ENCODE results near the gene TRMU.
"Not testable (repeated sequence)": the region's sequence is repeated elsewhere in the genome, so short reads cannot be mapped to it uniquely, and the experiment has no call there.

Gene TRMU

GRCh38 chr22:46379066-46379930 is 43.8 kb downstream of the TRMU start:
- in situ Hi-C loops (cut with MboI; ENCODE audit: low sequenced_read_pairs): no loop called here

- in situ Hi-C loops (cut with MboI; ENCODE audit: low sequenced_read_pairs): no loop called here
Observed at GRCh38 chr22:46380069-46380468, 44.6 kb downstream of the TRMU start.

- in situ Hi-C loops (cut with MboI; ENCODE audit: low sequenced_read_pairs): no loop called here
Observed at GRCh38 chr22:46380581-46380980, 45.1 kb downstream of the TRMU start.

GRCh38 chr22:46381142-46381541 is 45.6 kb downstream of the TRMU start:
- in situ Hi-C loops (cut with MboI; ENCODE audit: low sequenced_read_pairs): no loop called here

DNA sequence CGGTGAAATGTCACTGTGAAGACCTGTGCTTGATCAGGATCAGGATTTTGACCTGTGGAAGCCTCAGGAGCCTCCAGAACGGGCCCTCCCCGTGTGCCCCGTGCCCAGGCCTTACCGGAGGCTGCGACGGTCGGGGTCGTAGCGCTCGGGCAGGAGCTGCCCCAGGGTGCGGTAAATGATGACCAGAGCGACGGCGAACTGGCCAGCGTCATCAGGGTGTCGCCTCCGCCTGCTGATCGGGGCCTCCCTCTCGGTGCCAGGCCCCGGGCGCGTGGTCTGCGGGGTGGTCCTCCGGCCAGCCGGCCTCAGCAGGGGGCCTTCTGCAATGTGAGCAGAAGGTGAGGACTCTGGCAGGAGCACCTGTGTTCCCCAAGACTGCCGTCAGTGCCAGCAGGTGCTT is 46.2 kb downstream of the TRMU start:
- in situ Hi-C loops (cut with MboI; ENCODE audit: low sequenced_read_pairs): no loop called here

DNA sequence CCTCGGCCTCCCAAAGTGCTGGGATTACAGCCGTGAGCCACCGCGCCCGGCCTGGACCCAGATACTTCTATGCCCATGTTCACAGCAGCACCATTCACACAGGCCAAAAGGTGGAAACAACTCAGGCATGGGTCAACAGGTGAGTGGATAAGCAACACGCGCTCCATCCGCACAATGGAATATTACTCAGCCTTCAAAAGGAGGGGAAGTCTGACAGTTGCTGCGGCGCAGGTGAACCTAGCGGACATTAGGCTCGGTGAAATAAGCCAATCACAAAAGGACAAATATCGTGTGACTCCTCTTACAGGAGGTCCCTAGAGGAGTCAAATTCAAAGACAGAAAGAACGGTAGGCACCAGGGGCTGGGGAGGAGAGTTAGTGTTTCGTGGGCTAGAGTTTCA is 47.0 kb downstream of the TRMU start:
- in situ Hi-C loops (cut with MboI; ENCODE audit: low sequenced_read_pairs): no loop called here

DNA sequence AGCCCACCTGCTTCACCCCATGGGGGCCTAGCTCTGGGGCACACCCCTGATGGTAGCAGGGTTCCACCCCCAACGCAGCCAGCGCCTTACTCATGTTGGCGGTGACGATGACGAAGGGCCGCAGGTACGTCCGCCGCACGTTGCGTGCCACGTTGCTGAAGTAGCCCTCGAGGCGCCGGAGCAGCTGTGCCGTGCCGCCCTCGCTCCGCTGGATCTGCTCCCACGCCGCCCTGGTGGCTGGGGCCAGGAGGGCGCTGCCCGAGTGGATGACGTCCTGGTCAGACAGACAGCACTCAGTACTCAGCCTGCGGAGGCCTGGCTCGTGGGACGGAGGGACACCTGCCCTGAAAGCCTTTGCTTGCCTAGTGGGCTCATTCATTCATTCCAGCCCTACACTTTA is 50.8 kb downstream of the TRMU start:
- in situ Hi-C loops (cut with MboI; ENCODE audit: low sequenced_read_pairs): no loop called here

GRCh38 chr22:46387748-46388147 is 52.2 kb downstream of the TRMU start:
- in situ Hi-C loops (cut with MboI; ENCODE audit: low sequenced_read_pairs): no loop called here

- in situ Hi-C loops (cut with MboI; ENCODE audit: low sequenced_read_pairs): no loop called here
Observed at GRCh38 chr22:46388647-46389046, 53.1 kb downstream of the TRMU start.

GRCh38 chr22:46389081-46389480 is 53.6 kb downstream of the TRMU start:
- in situ Hi-C loops (cut with MboI; ENCODE audit: low sequenced_read_pairs): no loop called here

DNA sequence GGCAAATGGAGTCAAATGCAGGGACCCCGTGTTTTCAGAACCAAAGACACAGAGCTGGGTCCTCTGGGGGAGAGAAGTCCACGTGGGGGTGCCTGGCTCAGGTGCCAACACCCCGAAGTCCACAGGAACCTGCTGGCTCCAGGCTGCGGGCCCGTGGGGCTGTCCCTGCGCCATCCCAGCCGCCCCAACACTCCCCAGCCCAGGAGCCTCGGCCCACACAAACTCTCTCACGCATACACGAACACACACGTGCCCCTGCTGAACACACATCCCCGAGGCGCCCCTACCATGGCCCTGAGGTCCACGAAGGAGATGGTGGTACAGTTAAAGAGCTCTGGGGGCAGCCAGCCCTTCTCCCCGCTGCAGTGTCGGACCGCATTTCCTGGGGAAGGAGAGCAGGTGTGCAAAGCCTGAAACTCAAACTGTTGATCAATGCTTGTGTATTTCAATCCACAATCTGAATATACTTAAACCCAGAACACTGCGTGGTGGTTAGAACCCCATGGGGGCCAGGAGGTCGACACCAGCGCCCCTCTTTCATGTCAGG is 54.7 kb downstream of the TRMU start:
- in situ Hi-C loops (cut with MboI; ENCODE audit: low sequenced_read_pairs): no loop called here

DNA sequence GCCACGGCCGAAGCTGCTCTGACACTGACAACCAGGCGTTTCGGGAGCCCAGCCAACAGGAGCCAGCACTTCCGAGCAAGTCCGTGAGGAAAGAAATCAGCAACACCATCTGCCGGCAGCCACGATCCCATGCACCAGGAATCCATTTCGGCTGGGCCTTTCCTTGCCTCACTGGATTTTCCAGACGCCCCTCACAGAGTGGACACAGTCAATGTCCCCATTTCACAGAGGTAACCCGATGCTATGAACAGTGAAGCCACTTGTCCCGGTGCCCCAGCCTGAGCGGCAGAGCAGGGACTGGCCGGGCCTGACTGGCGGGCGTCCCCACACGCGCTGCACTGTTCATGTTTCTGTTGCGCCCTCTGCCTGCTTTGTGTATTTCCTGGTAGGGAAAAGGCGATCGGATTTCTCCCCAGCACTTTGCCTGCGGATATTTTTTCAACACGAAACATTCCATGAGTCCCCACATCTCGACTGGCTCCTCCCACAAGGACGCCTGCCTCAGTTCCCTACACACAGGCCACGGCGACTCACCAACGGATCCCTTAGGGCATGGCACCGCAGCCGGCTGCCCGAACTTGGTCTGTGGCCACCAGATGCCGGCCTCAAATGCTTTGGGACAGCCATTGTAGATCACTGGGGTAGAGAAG is 55.3 kb downstream of the TRMU start:
- in situ Hi-C loops (cut with MboI; ENCODE audit: low sequenced_read_pairs): no loop called here

- in situ Hi-C loops (cut with MboI; ENCODE audit: low sequenced_read_pairs): no loop called here
Observed at GRCh38 chr22:46391486-46392136, 56.1 kb downstream of the TRMU start.

GRCh38 chr22:46392137-46392844 is 56.8 kb downstream of the TRMU start:
- in situ Hi-C loops (cut with MboI; ENCODE audit: low sequenced_read_pairs): no loop called here

DNA sequence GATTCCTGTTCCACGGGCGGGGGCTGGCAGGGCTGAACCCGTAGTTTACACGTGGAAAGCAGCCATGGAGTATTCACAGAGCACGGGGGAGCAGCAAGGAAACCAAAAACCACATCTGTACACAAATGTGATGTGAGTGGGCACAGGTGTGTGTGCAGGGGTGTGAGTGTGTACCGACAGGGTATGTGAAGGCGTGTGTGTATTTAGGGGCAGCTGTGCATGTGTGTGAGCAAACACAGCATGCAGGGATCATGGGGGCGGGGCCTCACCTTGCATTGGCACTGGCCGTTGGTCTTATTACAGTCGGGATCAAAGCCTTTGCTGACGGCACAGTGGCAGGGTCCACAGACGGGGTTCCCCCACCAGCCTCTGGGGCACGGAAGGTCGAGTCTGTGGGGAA is 58.4 kb downstream of the TRMU start:
- in situ Hi-C loops (cut with MboI; ENCODE audit: low sequenced_read_pairs): no loop called here

DNA sequence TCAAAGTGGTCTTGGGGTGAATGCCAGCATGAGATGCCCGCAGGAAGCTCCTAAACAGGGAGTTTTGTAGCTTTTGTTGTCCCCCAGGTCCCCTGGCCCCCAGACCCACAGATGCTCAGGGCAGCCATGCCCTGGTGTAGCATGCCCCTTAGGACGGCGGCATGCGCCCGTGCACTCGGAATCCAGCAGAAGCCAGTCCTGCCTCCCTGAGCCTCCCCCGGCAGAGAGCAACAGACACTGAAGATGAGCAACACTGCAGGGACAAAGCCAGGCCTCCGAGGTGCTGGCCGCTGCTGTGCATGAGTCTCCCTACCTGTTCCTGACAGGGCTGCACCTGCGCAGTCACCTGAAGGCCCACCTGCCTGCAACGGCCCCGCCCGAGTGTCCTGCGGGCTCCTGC is 59.1 kb downstream of the TRMU start:
- in situ Hi-C loops (cut with MboI; ENCODE audit: low sequenced_read_pairs): no loop called here

DNA sequence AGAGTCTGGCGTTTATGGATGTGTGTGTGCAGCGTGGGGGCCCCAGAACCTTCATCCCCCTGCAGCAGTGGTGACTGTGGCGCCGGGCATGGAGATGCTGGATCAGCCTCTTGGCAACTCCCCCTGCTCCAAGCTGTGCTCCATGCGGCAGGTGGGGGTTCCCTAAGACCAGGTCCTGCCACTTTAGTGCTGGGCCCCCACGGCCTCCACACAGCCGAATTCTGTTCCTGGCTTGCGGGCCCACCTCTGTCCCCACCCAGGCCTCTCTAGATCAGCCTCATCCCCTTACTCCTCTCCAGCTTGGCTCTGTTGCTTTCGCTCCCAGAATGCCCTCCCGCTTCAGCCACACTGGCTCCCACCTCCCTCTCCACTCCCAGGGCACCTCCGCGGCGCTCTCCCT is 59.6 kb downstream of the TRMU start:
- in situ Hi-C loops (cut with MboI; ENCODE audit: low sequenced_read_pairs): no loop called here

DNA sequence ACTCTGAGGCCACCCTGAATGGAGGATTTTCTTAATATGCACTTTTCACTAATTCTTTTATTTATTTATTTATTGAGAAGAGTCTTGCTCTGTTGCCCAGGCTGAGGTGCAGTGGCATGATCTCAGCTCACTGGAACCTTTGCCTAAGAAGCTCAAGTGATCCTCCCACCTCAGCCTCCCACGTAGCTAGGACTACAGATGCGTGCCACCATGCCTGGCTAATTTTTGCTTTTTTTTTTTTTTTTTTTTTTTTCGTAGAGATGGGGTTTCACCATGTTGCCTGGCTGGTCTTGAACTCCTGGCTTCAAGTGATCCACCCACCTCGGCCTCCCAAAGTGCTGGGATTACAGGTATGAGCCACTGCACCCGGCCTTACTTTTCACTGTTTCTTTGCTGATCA is 61.5 kb downstream of the TRMU start:
- in situ Hi-C loops (cut with MboI; ENCODE audit: low sequenced_read_pairs): not testable (repeated sequence)

DNA sequence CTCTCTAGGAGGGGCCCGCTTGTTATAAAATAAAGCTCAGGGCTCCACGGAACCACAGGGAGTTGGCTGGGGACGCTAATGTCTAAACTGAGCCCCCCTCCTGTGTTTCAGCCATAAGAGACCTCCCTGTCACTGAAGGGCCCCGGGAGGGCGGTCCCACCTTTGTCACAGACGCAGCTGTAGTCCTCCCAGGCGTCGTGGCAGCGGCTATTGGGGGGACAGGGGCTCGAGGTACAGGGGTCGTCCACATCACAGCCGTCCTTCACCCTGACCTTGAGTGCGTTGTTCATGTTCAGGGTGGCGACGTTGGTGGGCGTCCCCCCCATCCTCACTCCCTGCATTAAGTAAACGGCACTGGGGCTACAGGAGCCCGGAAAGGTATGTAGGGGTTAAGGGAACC is 62.0 kb downstream of the TRMU start:
- in situ Hi-C loops (cut with MboI; ENCODE audit: low sequenced_read_pairs): no loop called here

GRCh38 chr22:46397951-46398350 is 62.4 kb downstream of the TRMU start:
- in situ Hi-C loops (cut with MboI; ENCODE audit: low sequenced_read_pairs): no loop called here
